GM18498 (cell line): ENCODE data around the gene GDPD2.

ENCODE experiments used
- ATAC-seq: cut with Tn5 transposase; IDR thresholded peaks from one replicate; pipeline ENCODE4 v1.9.1; 2021; ENCODE audit warnings: mild to moderate bottlenecking, moderate library complexity; ENCODE audit not compliant: unreplicated experiment

Gene GDPD2

GRCh38 chrX:70437921-70438665 lies 15.0 kb downstream of the GDPD2 start:
- ATAC-seq = no peak

- ATAC-seq = no peak
Measured at GRCh38 chrX:70439016-70439415, 15.9 kb downstream of the GDPD2 start.

GRCh38 chrX:70442224-70442623 lies 19.1 kb downstream of the GDPD2 start:
- no peak for ATAC-seq

GRCh38 chrX:70444326-70444945 lies 21.3 kb downstream of the GDPD2 start, which contains the start of gene DLG3:
TSS of gene DLG3 (plus strand) at chrX:70444835. CDS start at chrX:70445202, 367 bp downstream.
- ATAC-seq = no peak

- no peak for ATAC-seq
Measured at GRCh38 chrX:70444946-70445656, 22.0 kb downstream of the GDPD2 start.

GRCh38 chrX:70445951-70446350 lies 22.8 kb downstream of the GDPD2 start:
- no peak for ATAC-seq

- ATAC-seq = no peak
Measured at GRCh38 chrX:70446380-70447350, 23.6 kb downstream of the GDPD2 start.

GRCh38 chrX:70449457-70449966 lies 26.4 kb downstream of the GDPD2 start:
- ATAC-seq = no peak

- ATAC-seq = peak; percentile 48
Measured at GRCh38 chrX:70452143-70452733, 29.1 kb downstream of the GDPD2 start.

GRCh38 chrX:70453024-70453618 lies 30.0 kb downstream of the GDPD2 start:
- ATAC-seq = no peak

GRCh38 chrX:70454441-70455365 lies 31.6 kb downstream of the GDPD2 start:
- peak; percentile 51 for ATAC-seq

- no peak for ATAC-seq
Measured at GRCh38 chrX:70455366-70456202, 32.5 kb downstream of the GDPD2 start.

GRCh38 chrX:70456256-70456655 lies 33.1 kb downstream of the GDPD2 start:
- no peak for ATAC-seq

- no peak for ATAC-seq
Measured at GRCh38 chrX:70461026-70461425, 37.9 kb downstream of the GDPD2 start.

- no peak for ATAC-seq
Measured at GRCh38 chrX:70464051-70464450, 40.9 kb downstream of the GDPD2 start.

GRCh38 chrX:70466968-70467367 lies 43.9 kb downstream of the GDPD2 start:
- no peak for ATAC-seq

GRCh38 chrX:70468709-70469108 lies 45.6 kb downstream of the GDPD2 start:
- no peak for ATAC-seq

GRCh38 chrX:70470850-70471289 lies 47.8 kb downstream of the GDPD2 start:
- peak; percentile 66 for ATAC-seq
